HG03095 (cell line): ENCODE measurements around the gene ABCA7.

Experiments
- ATAC-seq: cut with Tn5 transposase; IDR thresholded peaks from one replicate; pipeline ENCODE4 v1.9.1; 2021; ENCODE audit warnings: moderate library complexity; ENCODE audit not compliant: unreplicated experiment

The ABCA7 gene

GRCh38 chr19:1004204-1004802 lies 35.6 kb upstream of the ABCA7 start:
- ATAC-seq = no peak

GRCh38 chr19:1004803-1005664 lies 34.9 kb upstream of the ABCA7 start:
- ATAC-seq = no peak

GRCh38 chr19:1006711-1007398 lies 33.1 kb upstream of the ABCA7 start:
- no peak for ATAC-seq

- no peak for ATAC-seq
Measured at GRCh38 chr19:1007399-1008251, 32.3 kb upstream of the ABCA7 start.

GRCh38 chr19:1008268-1009040 lies 31.5 kb upstream of the ABCA7 start:
- no peak for ATAC-seq

- ATAC-seq = no peak
Measured at GRCh38 chr19:1009041-1009980, 30.6 kb upstream of the ABCA7 start.

- ATAC-seq = no peak
Measured at GRCh38 chr19:1009981-1010538, 29.8 kb upstream of the ABCA7 start.

GRCh38 chr19:1010586-1011510 lies 29.1 kb upstream of the ABCA7 start:
- ATAC-seq = no peak

- no peak for ATAC-seq
Measured at GRCh38 chr19:1011831-1012333, 28.0 kb upstream of the ABCA7 start.

GRCh38 chr19:1012334-1012733 lies 27.6 kb upstream of the ABCA7 start:
- no peak for ATAC-seq

- no peak for ATAC-seq
Measured at GRCh38 chr19:1013218-1013617, 26.7 kb upstream of the ABCA7 start.

- no peak for ATAC-seq
Measured at GRCh38 chr19:1014161-1015060, 25.5 kb upstream of the ABCA7 start.

- ATAC-seq = no peak
Measured at GRCh38 chr19:1015061-1015781, 24.7 kb upstream of the ABCA7 start.

GRCh38 chr19:1015782-1016646 lies 23.9 kb upstream of the ABCA7 start:
- no peak for ATAC-seq

- ATAC-seq = no peak
Measured at GRCh38 chr19:1016647-1017114, 23.2 kb upstream of the ABCA7 start.
